KOPT-K1 (cell line): ENCODE data around the gene TMEM220.

Source experiments
- H3K27ac ChIP-seq: fragments of 200-600 bp; sonication (generic); 2 replicates; pipeline ENCODE4 v1.5.1; 2016; ENCODE audit warnings: antibody characterized with exemption, mild to moderate bottlenecking, low read depth, low read length; ENCODE audit not compliant: poor library complexity, severe bottlenecking
- H3K36me3 ChIP-seq: fragments of 200-600 bp; sonication (generic); 2 replicates; pipeline ENCODE4 v1.5.1; 2017; ENCODE audit warnings: antibody characterized with exemption, mild to moderate bottlenecking, low read length, moderate library complexity; ENCODE audit not compliant: insufficient read depth
- H3K9me3 ChIP-seq: fragments of 200-600 bp; sonication (generic); 2 replicates; pipeline ENCODE4 v1.5.1; 2017; ENCODE audit warnings: antibody characterized with exemption, low read length, mild to moderate bottlenecking; ENCODE audit not compliant: insufficient read depth, poor library complexity, severe bottlenecking

Gene TMEM220

GRCh38 chr17:10729334-10730193 is at the start of gene TMEM220:
TMEM220 (minus strand) TSS chr17:10730023; CDS start chr17:10729851, 172 bp downstream.
- H3K36me3 ChIP-seq, result no peaks in the 10 kb centered on the region
- H3K27ac ChIP-seq, result no peak within 1 kb of the TSS
- H3K9me3 ChIP-seq, result no peaks in the 10 kb centered on the region

GRCh38 chr17:10779609-10780008 is 49.8 kb upstream of the TMEM220 start:
- no peaks in the 10 kb centered on the region for H3K36me3 ChIP-seq
- H3K27ac ChIP-seq, result no peak overlapping the region
- peaks cover 5% of the 10 kb centered on the region for H3K9me3 ChIP-seq

DNA sequence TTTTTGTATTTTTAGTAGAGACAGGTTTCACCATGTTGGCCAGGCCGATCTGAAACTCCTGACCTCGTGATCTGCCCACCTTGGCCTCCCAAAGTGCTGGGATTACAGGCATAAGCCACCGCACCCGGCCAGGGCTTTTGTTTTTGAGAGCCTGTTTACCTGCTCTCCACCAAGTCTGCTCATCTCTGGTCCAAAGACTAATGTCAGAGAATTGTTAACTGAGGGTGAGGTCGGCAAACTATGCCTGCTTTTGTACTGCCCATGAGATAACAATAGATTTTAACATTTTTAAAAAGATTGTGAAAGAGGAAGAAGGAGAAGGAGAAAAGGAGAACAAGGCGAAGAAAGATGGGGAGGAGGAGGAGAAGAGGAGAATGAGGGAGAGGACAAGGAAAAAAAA is 48.1 kb upstream of the TMEM220 start:
- H3K9me3 ChIP-seq, result peaks cover 5% of the 10 kb centered on the region
- H3K27ac ChIP-seq, result no peak overlapping the region
- no peaks in the 10 kb centered on the region for H3K36me3 ChIP-seq

GRCh38 chr17:10777131-10777807 is 47.4 kb upstream of the TMEM220 start:
- H3K27ac ChIP-seq, result no peak overlapping the region

GRCh38 chr17:10776381-10776780 is 46.6 kb upstream of the TMEM220 start:
- no peaks in the 10 kb centered on the region for H3K36me3 ChIP-seq
- no peak overlapping the region for H3K27ac ChIP-seq
- H3K9me3 ChIP-seq, result peaks cover 15% of the 10 kb centered on the region

More at GRCh38 chr17:10777131-10777807, 47.4 kb upstream of the TMEM220 start:
- H3K9me3 ChIP-seq, result peaks cover 8% of the 10 kb centered on the region
- no peaks in the 10 kb centered on the region for H3K36me3 ChIP-seq

DNA sequence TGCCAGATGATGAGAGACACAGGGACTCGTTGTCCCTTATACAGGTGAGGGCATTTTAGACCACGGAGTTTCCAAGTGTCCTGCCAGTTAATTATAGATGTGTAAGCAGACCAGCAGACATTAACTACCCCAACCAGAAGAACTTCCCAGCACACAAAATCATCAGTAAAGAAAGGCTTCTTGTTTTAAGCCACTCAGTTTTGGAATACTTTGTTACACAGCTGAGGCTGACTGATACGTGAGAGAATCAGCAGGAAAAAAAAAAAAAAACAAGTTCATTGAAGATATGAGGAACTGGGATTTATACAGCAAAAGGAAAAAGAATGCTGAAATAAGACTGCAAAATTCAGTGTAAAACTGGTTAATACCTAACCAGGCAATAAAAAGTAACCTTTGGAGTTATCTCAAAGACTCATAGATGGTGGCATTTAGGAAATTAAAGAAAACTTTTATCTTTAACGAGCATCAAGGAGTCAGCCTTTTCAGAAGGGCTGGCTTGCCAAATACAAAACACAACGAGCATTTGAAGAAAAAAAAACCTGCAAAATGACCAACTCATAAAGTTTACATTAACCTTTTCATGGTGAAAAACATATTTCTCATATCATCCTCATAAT is 46.0 kb upstream of the TMEM220 start:
- Histone ChIP-seq H3K9me3 (peaks cover 15% of the 10 kb centered on the region), H3K27ac (no peak overlapping the region)

GRCh38 chr17:10775058-10775457 is 45.2 kb upstream of the TMEM220 start:
- H3K36me3 ChIP-seq, result no peaks in the 10 kb centered on the region
- H3K9me3 ChIP-seq, result peaks cover 15% of the 10 kb centered on the region
- no peak overlapping the region for H3K27ac ChIP-seq

More for the DNA sequence above, 46.0 kb upstream of the TMEM220 start:
- H3K36me3 ChIP-seq, result no peaks in the 10 kb centered on the region

DNA sequence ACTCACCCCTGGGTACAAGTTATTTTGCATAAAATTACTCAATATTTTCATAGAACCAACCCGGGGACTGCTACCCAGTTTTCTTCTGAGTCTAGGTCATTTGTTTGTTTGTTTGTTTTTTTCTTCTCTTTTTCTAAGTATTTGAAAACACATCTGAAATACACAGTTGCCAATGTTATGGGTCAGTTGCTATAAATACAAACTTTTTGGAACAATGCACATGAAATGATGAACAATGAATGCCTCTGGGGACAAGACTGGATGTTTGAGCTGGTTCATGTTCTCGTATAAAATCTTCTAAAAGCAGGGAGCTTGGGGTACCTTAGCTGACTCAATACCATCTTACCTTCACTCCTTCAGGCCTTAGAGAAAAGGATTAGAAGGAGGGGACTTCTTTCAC is 43.6 kb upstream of the TMEM220 start:
- no peaks in the 10 kb centered on the region for H3K36me3 ChIP-seq
- peaks cover 15% of the 10 kb centered on the region for H3K9me3 ChIP-seq
- H3K27ac ChIP-seq, result no peak overlapping the region

DNA sequence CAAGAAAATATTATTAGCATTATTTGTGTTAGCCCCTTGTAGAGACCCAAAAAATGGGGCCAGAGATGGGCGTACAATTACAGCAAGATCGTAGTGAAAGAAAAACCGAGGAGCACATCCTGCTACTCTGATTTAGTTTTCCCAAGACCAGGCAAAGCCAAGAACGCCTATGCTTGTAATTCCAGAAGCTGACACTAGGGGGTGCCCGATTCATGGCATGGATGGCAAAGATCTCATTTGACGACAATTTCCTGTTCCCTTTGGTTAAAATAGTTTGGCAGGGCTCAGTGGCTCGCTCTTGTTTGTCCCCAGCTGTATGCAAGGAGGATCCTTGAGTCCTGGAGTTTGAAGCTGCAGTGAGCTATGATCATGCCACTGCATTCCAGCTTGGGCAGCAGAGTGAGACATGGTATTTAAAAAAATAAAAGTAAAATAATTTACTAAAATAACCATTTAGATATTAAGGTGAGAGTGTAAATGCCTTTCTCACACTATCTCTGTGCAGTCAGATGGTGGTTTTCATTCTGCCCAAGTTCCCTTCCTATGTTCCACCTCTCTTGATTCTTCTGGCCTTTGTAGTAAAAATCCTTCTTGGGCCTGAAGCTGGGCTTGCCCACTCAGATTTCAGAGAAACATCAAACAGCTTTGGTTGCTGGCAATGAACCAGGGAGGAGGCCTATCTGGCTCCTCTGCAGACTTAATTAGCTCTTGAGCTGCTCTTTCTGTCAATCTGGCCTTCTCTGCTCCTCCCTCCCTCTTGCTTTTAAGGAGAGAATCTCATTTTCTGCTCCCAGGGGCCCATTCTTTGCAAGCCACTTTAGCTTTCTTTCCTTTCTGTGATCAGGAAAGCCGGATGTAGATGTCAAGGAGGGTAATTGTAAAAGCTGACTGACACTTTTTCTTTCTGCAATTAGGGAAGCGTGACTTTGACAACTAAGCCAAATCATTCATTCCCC is 42.9 kb upstream of the TMEM220 start:
- no peaks in the 10 kb centered on the region for H3K36me3 ChIP-seq
- H3K9me3 ChIP-seq, result peaks cover 15% of the 10 kb centered on the region
- H3K27ac ChIP-seq, result no peak overlapping the region

GRCh38 chr17:10771148-10771547 is 41.3 kb upstream of the TMEM220 start:
- Histone ChIP-seq H3K27ac (no peak overlapping the region), H3K36me3 (no peaks in the 10 kb centered on the region), H3K9me3 (peaks cover 15% of the 10 kb centered on the region)

- Histone ChIP-seq H3K9me3 (peaks cover 10% of the 10 kb centered on the region), H3K36me3 (no peaks in the 10 kb centered on the region), H3K27ac (no peak overlapping the region)
Observed at GRCh38 chr17:10769840-10770239, 40.0 kb upstream of the TMEM220 start.

DNA sequence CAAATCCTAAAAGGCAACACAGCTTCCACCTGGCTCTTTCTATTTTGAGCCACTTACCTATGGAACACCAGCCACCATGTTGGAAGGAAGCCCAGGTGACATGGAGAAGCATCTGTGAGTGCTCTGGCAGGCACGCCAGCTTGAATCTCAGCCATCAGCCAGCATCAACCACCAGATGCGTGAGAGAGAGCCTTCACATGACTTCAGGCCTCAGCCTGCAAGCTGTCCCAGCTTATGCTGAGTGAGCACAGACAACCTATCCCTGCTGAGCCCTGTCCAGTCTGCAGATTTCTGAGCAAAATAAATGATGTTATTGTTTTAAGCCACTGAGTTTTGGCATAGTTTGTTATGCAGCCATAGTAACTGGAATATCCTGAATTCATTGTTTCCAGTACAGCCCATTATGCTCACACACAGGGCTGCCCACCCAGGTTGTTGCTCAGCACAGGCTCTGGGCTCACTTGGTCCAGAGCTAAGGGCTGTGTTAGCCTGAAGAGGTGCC is 39.0 kb upstream of the TMEM220 start:
- no peaks in the 10 kb centered on the region for H3K36me3 ChIP-seq
- peaks cover 10% of the 10 kb centered on the region for H3K9me3 ChIP-seq
- H3K27ac ChIP-seq, result no peak overlapping the region

DNA sequence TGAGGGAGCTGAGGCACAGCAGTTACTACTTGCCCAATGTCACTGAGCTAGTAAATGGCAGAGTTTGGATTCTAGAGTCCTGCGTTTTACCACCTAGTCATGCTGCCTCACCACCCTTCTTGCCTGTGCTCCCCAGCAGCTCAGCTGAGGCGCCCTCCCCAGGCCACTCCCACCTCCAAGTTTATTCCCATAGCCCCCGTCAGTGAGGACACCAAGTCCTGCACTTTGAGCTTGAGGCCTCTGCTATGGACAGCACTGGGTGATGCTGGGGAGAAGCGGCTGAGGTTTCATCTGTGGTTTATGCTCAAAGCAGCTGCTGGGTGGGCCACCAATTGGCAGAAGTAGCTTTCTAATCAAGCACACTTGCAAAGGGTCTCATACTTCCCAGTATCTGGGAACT is 37.4 kb upstream of the TMEM220 start:
- no peaks in the 10 kb centered on the region for H3K36me3 ChIP-seq
- no peak overlapping the region for H3K27ac ChIP-seq
- H3K9me3 ChIP-seq, result peaks cover 7% of the 10 kb centered on the region

DNA sequence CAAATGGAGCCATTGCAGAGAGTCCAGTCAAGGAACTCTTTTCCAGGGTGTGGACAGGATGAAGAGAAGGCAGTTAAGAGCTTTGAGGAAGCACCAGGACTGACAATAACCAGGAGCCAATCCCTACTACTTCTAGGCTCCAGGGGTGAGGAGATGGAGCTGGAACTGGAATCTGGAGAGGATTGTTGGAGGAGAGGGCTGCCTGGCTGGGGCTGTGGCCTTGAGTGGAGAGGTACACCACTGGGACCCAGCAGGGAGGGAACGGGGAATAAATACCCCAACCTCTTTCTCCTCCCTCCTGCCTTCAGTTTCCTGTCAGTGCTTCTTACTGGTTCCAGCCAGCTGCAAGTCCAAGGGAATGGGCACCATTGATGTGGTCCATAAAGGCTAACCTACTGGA is 32.2 kb upstream of the TMEM220 start:
- no peaks in the 10 kb centered on the region for H3K9me3 ChIP-seq
- H3K36me3 ChIP-seq, result no peaks in the 10 kb centered on the region
- no peak overlapping the region for H3K27ac ChIP-seq
